Heart left ventricle (tissue), 13 donors: ENCODE data around the gene DUT.

Experiments
- CTCF ChIP-seq, 12 donors: fragments of 200-600 bp; sonication (generic) in 4 of 12; IDR thresholded peaks; one replicate each; pipeline versions ENCODE4 v1.5.0 to v1.8.0; 2018 to 2022; ENCODE audit warnings: antibody characterized with exemption in 12 of 12, mild to moderate bottlenecking in 5 of 12
- POLR2A ChIP-seq, 2 donors: fragments of 450-650 bp; IDR thresholded peaks; one replicate each; pipeline ENCODE4 v1.6.1; 2017; ENCODE audit warnings: antibody characterized with exemption in 2 of 2, mild to moderate bottlenecking in 2 of 2, moderate library complexity in 2 of 2
- donor health status: ischemic (EF 13 %, LVEDD 7.1; RV severe dilation, severe dysfunction).
- donor health status: DM: no; HTN: yes; CAD: no.
- donor health status: DM: no; HTN: no; CAD: no.
- donor health status: ischemic (EF 25% LVEDD 6.9; RV normal size, moderate dysfunction).
- donor health status: ischemic (EF 25% LVEDD 5.7; RV mildly dilated, moderate dysfunction).
- donor health status: ischemic (EF 35%, LVEDD 5.7; RV mildly dilated, moderate dysfunction).
- donor health status: nonischemic (EF 11% LVEDD 7.7; RV severe dilation, severe dysfunction).
- donor health status: DM: yes; HTN: yes; CAD: no.
- donor health status: PGD.
- donor health status: ischemic (EF 29% LVEDD 5.4; RV normal size, mild dysfunction).
- donor health status: nonischemic (EF 23%, LVEDD 6.1; RV moderate dilation, normal function).

GRCh38 chr15:48381861-48382260 lies 50.6 kb downstream of the DUT start:
- TF ChIP-seq CTCF (IDR thresholded peaks at IDR 0.05) = no peak
- no peak for TF ChIP-seq POLR2A (IDR thresholded peaks at IDR 0.05)
